SK-N-SH treated with all-trans-retinoic acid at 6 μM for 48 hours (cell line): ENCODE data around the gene MZT2A.
"Not testable (repeated sequence)": the region's sequence is repeated elsewhere in the genome, so short reads cannot be mapped to it uniquely, and the experiment has no call there.

Experiments used
- ARNTL ChIP-seq: fragments of 450-650 bp; formaldehyde crosslinking; IDR thresholded peaks from 2 replicates; pipeline ENCODE4 v1.5.0; 2020; ENCODE audit warnings: low read depth, mild to moderate bottlenecking, moderate library complexity, borderline replicate concordance
- CREB5 ChIP-seq: fragments of 250-450 bp; sonication (Bioruptor Pico); IDR thresholded peaks from 2 replicates; pipeline ENCODE4 v1.5.1; 2020; ENCODE audit warnings: low read depth, mild to moderate bottlenecking, moderate library complexity
- SNAI2 ChIP-seq: fragments of 250-450 bp; sonication (Bioruptor Pico); IDR thresholded peaks from 2 replicates; pipeline ENCODE4 v1.5.0; 2020; ENCODE audit warnings: mild to moderate bottlenecking, moderate library complexity
- ZC3H10 ChIP-seq: fragments of 250-450 bp; sonication (Bioruptor Pico); IDR thresholded peaks from 2 replicates; pipeline ENCODE4 v1.5.1; 2021; ENCODE audit warnings: mild to moderate bottlenecking, moderate library complexity
- ZFP3 ChIP-seq: fragments of 250-450 bp; sonication (Bioruptor Pico); IDR thresholded peaks from 2 replicates; pipeline ENCODE4 v1.5.0; 2020; ENCODE audit warnings: mild to moderate bottlenecking, moderate library complexity
- ZNF565 ChIP-seq: fragments of 450-650 bp; formaldehyde crosslinking; conservative IDR thresholded peaks from 2 replicates; pipeline ENCODE4 v1.5.0; 2020; ENCODE audit warnings: low read depth, mild to moderate bottlenecking, moderate library complexity
- TF ChIP-seq, protein P1 (sequence below): fragments of 250-450 bp; sonication (Bioruptor Pico); IDR thresholded peaks from 2 replicates; pipeline ENCODE4 v1.5.1; 2021; ENCODE audit warnings: mild to moderate bottlenecking, moderate library complexity

DNA sequence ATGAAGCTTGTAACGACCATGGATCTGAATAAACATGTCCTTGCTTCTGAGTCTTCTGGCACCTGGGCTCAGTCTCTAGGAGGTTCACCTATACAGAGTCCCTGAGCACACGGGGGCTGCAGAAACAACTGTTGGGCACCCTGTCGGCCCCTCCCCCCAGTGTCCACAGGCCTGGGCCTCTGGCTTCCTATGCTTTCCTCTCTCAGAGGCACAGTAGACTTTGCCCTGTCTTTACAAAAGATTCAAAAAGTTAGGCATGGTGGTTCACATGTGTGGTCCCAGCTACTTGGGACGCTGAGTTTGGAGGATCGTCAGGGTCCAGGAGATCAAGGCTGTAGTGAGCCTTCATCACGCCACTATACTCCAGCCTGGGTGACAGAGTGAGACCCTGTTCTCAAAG is 29.3 kb upstream of the MZT2A start:
- TF ChIP-seq, protein P1, sequence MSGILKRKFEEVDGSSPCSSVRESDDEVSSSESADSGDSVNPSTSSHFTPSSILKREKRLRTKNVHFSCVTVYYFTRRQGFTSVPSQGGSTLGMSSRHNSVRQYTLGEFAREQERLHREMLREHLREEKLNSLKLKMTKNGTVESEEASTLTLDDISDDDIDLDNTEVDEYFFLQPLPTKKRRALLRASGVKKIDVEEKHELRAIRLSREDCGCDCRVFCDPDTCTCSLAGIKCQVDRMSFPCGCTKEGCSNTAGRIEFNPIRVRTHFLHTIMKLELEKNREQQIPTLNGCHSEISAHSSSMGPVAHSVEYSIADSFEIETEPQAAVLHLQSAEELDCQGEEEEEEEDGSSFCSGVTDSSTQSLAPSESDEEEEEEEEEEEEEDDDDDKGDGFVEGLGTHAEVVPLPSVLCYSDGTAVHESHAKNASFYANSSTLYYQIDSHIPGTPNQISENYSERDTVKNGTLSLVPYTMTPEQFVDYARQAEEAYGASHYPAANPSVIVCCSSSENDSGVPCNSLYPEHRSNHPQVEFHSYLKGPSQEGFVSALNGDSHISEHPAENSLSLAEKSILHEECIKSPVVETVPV (CRISPR knock-in tag) = not testable (repeated sequence)
- not testable (repeated sequence) for TF ChIP-seq SNAI2 (CRISPR knock-in tag); ARNTL (CRISPR knock-in tag); CREB5; ZFP3 (CRISPR knock-in tag); ZC3H10 (CRISPR knock-in tag); ZNF565 (CRISPR knock-in tag)
